HUES6 (cell line): Measurements from ENCODE around the gene ERBB4.

Source experiments
- H3K27ac ChIP-seq: 2 replicates; pipeline ENCODE4 v1.7.0; 2013; ENCODE audit warnings: low read depth, mild to moderate bottlenecking, low read length, inconsistent platforms
- H3K27me3 ChIP-seq: 2 replicates; pipeline ENCODE4 v1.6.1; 2013; ENCODE audit warnings: low read length; ENCODE audit not compliant: control insufficient read depth, insufficient read depth
- H3K36me3 ChIP-seq: 2 replicates; pipeline ENCODE4 v1.6.1; 2013; ENCODE audit warnings: low read length; ENCODE audit not compliant: control insufficient read depth, insufficient read depth
- H3K4me1 ChIP-seq: 2 replicates; pipeline ENCODE4 v1.6.1; 2013; ENCODE audit warnings: low read length; ENCODE audit not compliant: control insufficient read depth, insufficient read depth
- H3K4me3 ChIP-seq: 2 replicates; pipeline ENCODE4 v1.5.1; 2013; ENCODE audit warnings: low read depth, low read length
- H3K9ac ChIP-seq: one replicate; pipeline ENCODE4 v1.6.1; 2013; ENCODE audit warnings: mild to moderate bottlenecking, low read length
- H3K9me3 ChIP-seq: 2 replicates; pipeline ENCODE4 v1.6.1; 2013; ENCODE audit warnings: low read depth, low read length; ENCODE audit not compliant: control insufficient read depth, insufficient read depth

ERBB4 gene

GRCh38 chr2:212406716-212407115 lies 131.9 kb downstream of the ERBB4 start:
- no peaks in the 10 kb centered on the region for H3K36me3 ChIP-seq
- no peaks in the 10 kb centered on the region for H3K9me3 ChIP-seq
- H3K9ac ChIP-seq = no peak overlapping the region
- no peak overlapping the region for H3K27ac ChIP-seq
- no peaks in the 10 kb centered on the region for H3K4me1 ChIP-seq
- no peak overlapping the region for H3K4me3 ChIP-seq
- H3K27me3 ChIP-seq = no peaks in the 10 kb centered on the region

DNA sequence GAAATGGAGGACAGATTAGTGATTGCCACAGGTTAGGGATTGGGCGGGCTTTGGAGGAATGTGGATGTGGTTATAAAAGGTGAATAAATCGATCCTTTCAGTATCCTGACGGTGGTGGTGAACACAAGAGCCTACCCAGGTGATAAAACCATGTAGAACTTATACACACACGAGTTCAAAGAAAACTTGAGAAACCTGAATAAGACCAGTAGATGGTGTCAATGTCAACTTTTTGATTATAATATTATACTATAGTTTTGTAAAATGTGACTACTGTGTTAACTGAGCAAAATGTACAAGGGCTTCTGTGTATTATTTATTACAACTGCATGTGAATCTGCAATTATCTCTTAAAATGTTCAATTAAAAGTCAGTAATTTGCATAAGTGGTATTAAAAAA lies 136.3 kb downstream of the ERBB4 start:
- Histone ChIP-seq H3K27ac (no peak overlapping the region), H3K4me3 (no peak overlapping the region), H3K4me1 (no peaks in the 10 kb centered on the region; the same call in 1 of the 2 replicates), H3K9me3 (no peaks in the 10 kb centered on the region), H3K27me3 (no peaks in the 10 kb centered on the region), H3K36me3 (no peaks in the 10 kb centered on the region), H3K9ac (no peak overlapping the region)

- Histone ChIP-seq H3K4me3 (no peak overlapping the region), H3K36me3 (no peaks in the 10 kb centered on the region), H3K4me1 (no peaks in the 10 kb centered on the region; the same call in 1 of the 2 replicates), H3K27me3 (no peaks in the 10 kb centered on the region), H3K9ac (no peak overlapping the region), H3K27ac (no peak overlapping the region), H3K9me3 (no peaks in the 10 kb centered on the region)
These were observed 140.3 kb downstream of the ERBB4 start for GRCh38 chr2:212398316-212398715.

DNA sequence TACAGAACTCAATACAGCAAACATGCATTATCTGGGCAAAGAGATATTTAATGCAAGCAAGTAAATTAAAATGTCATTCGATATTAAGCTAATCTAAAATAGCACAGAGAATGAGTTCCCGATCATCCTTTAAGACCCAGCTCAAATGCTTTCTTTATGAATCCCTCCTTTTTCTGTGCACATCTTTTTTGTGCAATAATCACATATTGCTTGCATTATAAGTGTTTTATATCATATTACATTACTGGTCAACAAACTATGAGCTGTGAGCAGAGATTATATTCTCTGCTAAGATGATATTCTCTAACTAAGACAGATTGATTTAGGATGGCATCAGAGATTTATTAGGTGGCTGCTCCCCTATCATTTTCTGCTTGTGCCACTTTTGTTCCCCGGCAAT lies 146.1 kb downstream of the ERBB4 start:
- H3K4me1 ChIP-seq = no peaks in the 10 kb centered on the region
- H3K9me3 ChIP-seq = no peaks in the 10 kb centered on the region
- no peak overlapping the region for H3K4me3 ChIP-seq
- no peak overlapping the region for H3K9ac ChIP-seq
- H3K27ac ChIP-seq = no peak overlapping the region
- no peaks in the 10 kb centered on the region for H3K27me3 ChIP-seq
- no peaks in the 10 kb centered on the region for H3K36me3 ChIP-seq

- Histone ChIP-seq H3K4me1 (no peaks in the 10 kb centered on the region), H3K36me3 (no peaks in the 10 kb centered on the region), H3K9me3 (no peaks in the 10 kb centered on the region), H3K27ac (no peak overlapping the region), H3K9ac (no peak overlapping the region), H3K27me3 (no peaks in the 10 kb centered on the region), H3K4me3 (no peak overlapping the region)
These were observed 146.6 kb downstream of the ERBB4 start for GRCh38 chr2:212392043-212392442.

DNA sequence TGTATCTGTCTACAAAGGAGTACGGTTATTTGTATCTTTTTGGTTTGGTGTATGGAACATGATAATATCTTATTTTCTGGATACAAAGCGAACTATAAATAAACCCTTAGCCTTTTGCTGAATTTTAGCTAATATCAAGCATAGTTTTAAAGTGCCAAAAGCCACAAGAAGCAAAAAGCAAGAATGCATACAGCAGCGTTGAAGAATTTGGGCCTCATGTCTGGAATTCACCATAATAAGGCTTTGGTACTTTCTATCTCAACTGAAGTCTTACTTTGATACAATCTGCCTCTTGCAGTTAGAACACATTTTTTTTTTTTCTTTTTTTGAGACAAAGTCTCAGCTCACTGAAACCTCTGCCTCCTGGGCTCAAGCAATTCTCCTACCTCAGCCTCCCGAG lies 151.5 kb downstream of the ERBB4 start:
- H3K9ac ChIP-seq = no peak overlapping the region
- no peak overlapping the region for H3K27ac ChIP-seq
- no peaks in the 10 kb centered on the region for H3K27me3 ChIP-seq
- H3K4me3 ChIP-seq = no peak overlapping the region
- H3K4me1 ChIP-seq = peaks cover 8% of the 10 kb centered on the region
- H3K36me3 ChIP-seq = no peaks in the 10 kb centered on the region
- H3K9me3 ChIP-seq = no peaks in the 10 kb centered on the region

DNA sequence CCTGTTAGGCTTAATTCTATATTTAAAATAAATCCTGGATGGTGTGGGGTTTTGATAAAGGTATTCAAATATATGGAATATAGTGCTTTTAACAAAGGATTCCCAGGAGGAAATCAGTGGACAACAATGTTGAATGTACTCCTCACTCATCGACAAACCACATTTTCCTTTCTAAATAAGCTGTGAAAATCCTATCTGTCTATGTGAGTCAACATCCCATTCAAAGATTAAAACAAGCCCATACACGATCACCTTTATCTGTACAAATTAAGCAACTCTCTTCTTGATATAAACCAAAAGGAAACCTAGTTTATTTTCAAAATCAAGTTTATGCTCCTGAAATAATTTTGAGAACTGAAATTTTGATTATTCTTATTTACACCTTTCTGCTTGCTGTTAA lies 153.4 kb downstream of the ERBB4 start:
- no peaks in the 10 kb centered on the region for H3K27me3 ChIP-seq
- no peaks in the 10 kb centered on the region for H3K36me3 ChIP-seq
- no peak overlapping the region for H3K27ac ChIP-seq
- no peaks in the 10 kb centered on the region for H3K9me3 ChIP-seq
- no peak overlapping the region for H3K9ac ChIP-seq
- peaks cover 8% of the 10 kb centered on the region for H3K4me1 ChIP-seq
- H3K4me3 ChIP-seq = no peak overlapping the region

GRCh38 chr2:212384027-212384426 lies 154.6 kb downstream of the ERBB4 start:
- H3K9me3 ChIP-seq = no peaks in the 10 kb centered on the region
- no peak overlapping the region for H3K4me3 ChIP-seq
- no peaks in the 10 kb centered on the region for H3K27me3 ChIP-seq
- H3K36me3 ChIP-seq = no peaks in the 10 kb centered on the region
- no peak overlapping the region for H3K27ac ChIP-seq
- peaks cover 8% of the 10 kb centered on the region for H3K4me1 ChIP-seq
- no peak overlapping the region for H3K9ac ChIP-seq

DNA sequence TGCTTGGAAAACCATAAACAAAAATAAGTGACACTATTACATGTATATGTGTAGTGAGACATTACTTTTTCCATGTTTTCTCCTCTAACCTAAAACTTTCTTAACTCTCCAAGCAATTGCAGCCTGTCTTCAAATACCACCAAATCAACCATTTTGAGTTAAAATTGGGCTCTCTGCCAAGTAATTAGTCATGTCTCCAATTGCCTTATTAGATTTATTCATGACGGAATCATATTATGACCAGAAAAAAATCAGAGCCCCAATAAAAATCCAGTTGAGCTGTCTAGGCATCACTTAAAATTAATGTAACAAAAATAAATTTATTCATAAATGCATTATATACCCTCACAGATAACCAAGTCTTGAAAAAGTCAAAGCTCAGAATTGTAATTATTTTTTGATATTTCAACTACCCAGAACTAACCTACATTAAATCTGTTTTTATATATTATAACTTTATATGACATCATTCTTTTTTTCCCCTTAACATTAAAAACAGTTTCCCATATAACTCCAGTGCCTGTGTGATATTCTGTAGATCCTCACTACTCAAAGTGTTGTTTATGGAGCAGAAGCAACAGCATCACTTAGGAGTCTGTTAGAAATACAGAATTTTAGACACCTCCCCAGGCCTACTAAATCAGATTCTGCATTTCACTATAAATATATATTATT lies 157.0 kb downstream of the ERBB4 start:
- Histone ChIP-seq H3K27me3 (no peaks in the 10 kb centered on the region), H3K9ac (no peak overlapping the region), H3K27ac (no peak overlapping the region), H3K36me3 (no peaks in the 10 kb centered on the region), H3K4me3 (no peak overlapping the region), H3K4me1 (peaks cover 8% of the 10 kb centered on the region), H3K9me3 (no peaks in the 10 kb centered on the region)

GRCh38 chr2:212379103-212379502 lies 159.5 kb downstream of the ERBB4 start:
- no peak overlapping the region for H3K9ac ChIP-seq
- H3K4me1 ChIP-seq = peaks cover 7% of the 10 kb centered on the region
- H3K36me3 ChIP-seq = no peaks in the 10 kb centered on the region
- no peaks in the 10 kb centered on the region for H3K9me3 ChIP-seq
- no peaks in the 10 kb centered on the region for H3K27me3 ChIP-seq
- H3K27ac ChIP-seq = no peak overlapping the region
- no peak overlapping the region for H3K4me3 ChIP-seq

- H3K36me3 ChIP-seq = no peaks in the 10 kb centered on the region
- peaks cover 10% of the 10 kb centered on the region; the same call in 1 of the 2 replicates for H3K4me1 ChIP-seq
These were observed 171.2 kb downstream of the ERBB4 start for GRCh38 chr2:212367431-212367830.

More at GRCh38 chr2:212367431-212367830, 171.2 kb downstream of the ERBB4 start:
- H3K27ac ChIP-seq = no peak overlapping the region
- no peak overlapping the region for H3K9ac ChIP-seq
- H3K27me3 ChIP-seq = no peaks in the 10 kb centered on the region
- H3K4me3 ChIP-seq = no peak overlapping the region
- H3K9me3 ChIP-seq = no peaks in the 10 kb centered on the region
